ENCODE results near the gene ARHGAP45. TPM values are rescaled to one million over a fixed set of nuclear protein-coding genes. Genes with fewer than 3 reads are reported as not detected.

ARHGAP45 gene
- total RNA-seq, 1 donor from 2014 or later, result 4.5 TPM

DNA sequence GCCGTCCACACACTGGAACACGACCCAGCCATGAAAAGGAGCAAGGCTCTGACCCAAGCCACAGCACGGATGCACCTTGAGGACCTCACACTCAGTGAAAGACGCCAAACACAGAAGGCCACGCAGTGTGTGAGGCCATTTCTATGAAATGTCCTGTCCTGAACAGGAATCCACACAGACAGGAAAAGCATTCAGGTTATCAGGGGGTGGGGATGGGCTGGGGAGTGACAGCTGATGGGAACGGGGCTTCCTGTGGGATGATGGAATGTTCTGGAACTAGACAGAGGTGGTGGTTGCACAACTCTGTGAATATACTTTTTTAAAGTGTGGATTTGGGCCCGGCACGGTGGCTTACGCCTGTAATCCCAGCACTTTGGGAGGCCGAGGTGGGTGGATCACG lies 67.5 kb downstream of the ARHGAP45 start:
- Mint-ChIP-seq H3K27me3 (no peaks in the 10 kb centered on the region), H3K4me1 (ENCODE audit: unreplicated experiment) (no peaks in the 10 kb centered on the region), H3K36me3 (peaks cover 3% of the 10 kb centered on the region), H3K27ac (no peak overlapping the region), H3K9me3 (no peaks in the 10 kb centered on the region), H3K4me3 (no peak overlapping the region)
- DNase-seq (ENCODE audit: extremely low spot score, unreplicated experiment), result no peak
- TF ChIP-seq, protein P1, sequence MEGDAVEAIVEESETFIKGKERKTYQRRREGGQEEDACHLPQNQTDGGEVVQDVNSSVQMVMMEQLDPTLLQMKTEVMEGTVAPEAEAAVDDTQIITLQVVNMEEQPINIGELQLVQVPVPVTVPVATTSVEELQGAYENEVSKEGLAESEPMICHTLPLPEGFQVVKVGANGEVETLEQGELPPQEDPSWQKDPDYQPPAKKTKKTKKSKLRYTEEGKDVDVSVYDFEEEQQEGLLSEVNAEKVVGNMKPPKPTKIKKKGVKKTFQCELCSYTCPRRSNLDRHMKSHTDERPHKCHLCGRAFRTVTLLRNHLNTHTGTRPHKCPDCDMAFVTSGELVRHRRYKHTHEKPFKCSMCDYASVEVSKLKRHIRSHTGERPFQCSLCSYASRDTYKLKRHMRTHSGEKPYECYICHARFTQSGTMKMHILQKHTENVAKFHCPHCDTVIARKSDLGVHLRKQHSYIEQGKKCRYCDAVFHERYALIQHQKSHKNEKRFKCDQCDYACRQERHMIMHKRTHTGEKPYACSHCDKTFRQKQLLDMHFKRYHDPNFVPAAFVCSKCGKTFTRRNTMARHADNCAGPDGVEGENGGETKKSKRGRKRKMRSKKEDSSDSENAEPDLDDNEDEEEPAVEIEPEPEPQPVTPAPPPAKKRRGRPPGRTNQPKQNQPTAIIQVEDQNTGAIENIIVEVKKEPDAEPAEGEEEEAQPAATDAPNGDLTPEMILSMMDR (conservative IDR thresholded peaks at IDR 0.05), result no peak

DNA sequence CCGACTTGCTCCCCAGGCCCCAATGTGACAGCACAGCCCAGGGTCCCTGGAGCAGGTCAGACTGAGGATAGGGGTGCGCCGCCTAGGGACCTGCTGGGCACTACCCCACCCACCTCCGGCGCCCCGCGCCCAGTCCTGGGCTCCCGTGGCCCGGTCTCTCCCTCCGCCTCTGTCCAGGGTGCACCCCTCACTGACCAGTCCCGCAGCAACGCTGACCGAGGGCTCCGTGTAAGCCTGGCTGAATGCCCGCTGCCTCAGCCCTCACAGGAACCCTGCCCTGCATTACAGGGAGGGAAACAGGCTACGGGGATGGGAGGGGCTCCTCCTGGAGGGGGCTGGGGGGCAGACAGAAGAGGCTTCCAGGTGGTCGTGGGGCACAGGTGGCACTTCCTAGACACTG lies 68.5 kb downstream of the ARHGAP45 start:
- Mint-ChIP-seq H3K27ac (no peak overlapping the region), H3K27me3 (no peaks in the 10 kb centered on the region), H3K4me3 (no peak overlapping the region), H3K9me3 (no peaks in the 10 kb centered on the region), H3K36me3 (peaks cover 7% of the 10 kb centered on the region), H3K4me1 (ENCODE audit: unreplicated experiment) (no peaks in the 10 kb centered on the region)
- TF ChIP-seq, protein P1 (conservative IDR thresholded peaks at IDR 0.05), result no peak
- no peak for DNase-seq (ENCODE audit: extremely low spot score, unreplicated experiment)

DNA sequence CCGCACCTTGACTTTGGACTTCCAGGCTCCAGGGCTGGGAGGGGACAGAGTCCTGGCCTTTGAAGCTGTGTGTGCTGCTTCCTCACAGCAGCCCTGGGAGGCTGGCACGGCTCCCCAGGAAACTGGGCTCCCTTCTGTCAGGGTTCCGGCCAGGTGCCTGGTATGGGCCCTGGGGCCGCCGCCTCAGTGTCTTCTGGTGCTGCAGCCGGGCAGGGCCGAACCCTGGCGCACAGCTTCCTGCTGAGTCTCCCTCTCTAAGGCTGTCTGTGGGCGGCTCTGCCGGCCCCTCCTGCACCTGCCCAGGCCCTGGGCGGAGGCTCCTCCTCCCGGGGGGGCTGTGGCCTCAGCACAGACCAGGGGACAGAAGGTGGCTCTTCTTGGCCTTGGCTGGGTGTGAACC lies 69.2 kb downstream of the ARHGAP45 start:
- no peak for DNase-seq (ENCODE audit: extremely low spot score, unreplicated experiment)
- peaks cover 7% of the 10 kb centered on the region for H3K36me3 Mint-ChIP-seq
- H3K9me3 Mint-ChIP-seq, result no peaks in the 10 kb centered on the region
- no peaks in the 10 kb centered on the region for H3K4me1 Mint-ChIP-seq (ENCODE audit: unreplicated experiment)
- TF ChIP-seq, protein P1 (conservative IDR thresholded peaks at IDR 0.05), result no peak
- H3K4me3 Mint-ChIP-seq, result no peak overlapping the region
- H3K27ac Mint-ChIP-seq, result peak overlapping the region; percentile 44
- H3K27me3 Mint-ChIP-seq, result no peaks in the 10 kb centered on the region

Other genes with a start within 250 kb of the ARHGAP45 start
- gene PLPPR3, start 245.2 kb upstream of the ARHGAP45 start, total RNA-seq (ENCODE audit: low replicate concordance), result 9.9 and 29.2 TPM in 2 replicates
- gene AZU1, start 239.3 kb upstream of the ARHGAP45 start, total RNA-seq (ENCODE audit: low replicate concordance), result 0.41 TPM in 1 of 2 replicates, not detected in the other
- gene PRTN3, start 226.2 kb upstream of the ARHGAP45 start, total RNA-seq (ENCODE audit: low replicate concordance), result 0.45 TPM in 1 of 2 replicates, not detected in the other
- gene ELANE, start 214.9 kb upstream of the ARHGAP45 start, total RNA-seq (ENCODE audit: low replicate concordance), result not detected in 2 replicates
- gene CFD, start 207.5 kb upstream of the ARHGAP45 start, total RNA-seq (ENCODE audit: low replicate concordance), result 5.5 and 11.3 TPM in 2 replicates
- gene MED16, start 174.0 kb upstream of the ARHGAP45 start, total RNA-seq (ENCODE audit: low replicate concordance), result 59.6 and 74.2 TPM in 2 replicates
- not detected in 2 replicates for gene RNU6-9, start 173.7 kb upstream of the ARHGAP45 start, total RNA-seq (ENCODE audit: low replicate concordance)
- 48.8 and 56.7 TPM in 2 replicates for gene R3HDM4, start 153.9 kb upstream of the ARHGAP45 start, total RNA-seq (ENCODE audit: low replicate concordance)
- 1.2 and 2.2 TPM in 2 replicates for gene KISS1R, start 149.8 kb upstream of the ARHGAP45 start, total RNA-seq (ENCODE audit: low replicate concordance)
- gene ARID3A, start 141.1 kb upstream of the ARHGAP45 start, total RNA-seq (ENCODE audit: low replicate concordance), result 83.0 and 124 TPM in 2 replicates
- gene WDR18, start 82.8 kb upstream of the ARHGAP45 start, total RNA-seq (ENCODE audit: low replicate concordance), result 59.5 and 65.4 TPM in 2 replicates
- 0.65 and 1.00 TPM in 2 replicates for gene GRIN3B, start 66.7 kb upstream of the ARHGAP45 start, total RNA-seq (ENCODE audit: low replicate concordance)
- gene TMEM259, start 46.0 kb upstream of the ARHGAP45 start, total RNA-seq (ENCODE audit: low replicate concordance), result 157 and 173 TPM in 2 replicates
- not detected in 2 replicates for gene RNU6-2, start 45.6 kb upstream of the ARHGAP45 start, total RNA-seq (ENCODE audit: low replicate concordance)
- gene CNN2, start 40.6 kb upstream of the ARHGAP45 start, total RNA-seq (ENCODE audit: low replicate concordance), result 276 and 279 TPM in 2 replicates
- 23.9 and 26.1 TPM in 2 replicates for gene ABCA7, start 27.1 kb upstream of the ARHGAP45 start, total RNA-seq (ENCODE audit: low replicate concordance)
- gene POLR2E, start 28.2 kb downstream of the ARHGAP45 start, total RNA-seq (ENCODE audit: low replicate concordance), result 171 and 181 TPM in 2 replicates
- 174 and 204 TPM in 2 replicates for gene GPX4, start 36.8 kb downstream of the ARHGAP45 start, total RNA-seq (ENCODE audit: low replicate concordance)
- 45.5 and 60.7 TPM in 2 replicates for gene SBNO2, start 107.1 kb downstream of the ARHGAP45 start, total RNA-seq (ENCODE audit: low replicate concordance)
- gene STK11, start 138.6 kb downstream of the ARHGAP45 start, total RNA-seq (ENCODE audit: low replicate concordance), result 59.9 and 64.8 TPM in 2 replicates
- 8.9 and 10.8 TPM in 2 replicates for gene CBARP, start 170.8 kb downstream of the ARHGAP45 start, total RNA-seq (ENCODE audit: low replicate concordance)
- 165 and 197 TPM in 2 replicates for gene ATP5F1D, start 174.6 kb downstream of the ARHGAP45 start, total RNA-seq (ENCODE audit: low replicate concordance)
- 122 and 127 TPM in 2 replicates for gene MIDN, start 181.4 kb downstream of the ARHGAP45 start, total RNA-seq (ENCODE audit: low replicate concordance)
- 316 and 421 TPM in 2 replicates for gene CIRBP, start 202.2 kb downstream of the ARHGAP45 start, total RNA-seq (ENCODE audit: low replicate concordance)
- gene FAM174C, start 208.4 kb downstream of the ARHGAP45 start, total RNA-seq (ENCODE audit: low replicate concordance), result 30.6 and 36.4 TPM in 2 replicates
- 5.1 and 17.6 TPM in 2 replicates for gene EFNA2, start 218.7 kb downstream of the ARHGAP45 start, total RNA-seq (ENCODE audit: low replicate concordance)